Left colon (tissue), 2 donors: ENCODE measurements around the gene CARF. TPM values are rescaled to one million over a fixed set of nuclear protein-coding genes. Genes with fewer than 3 reads are reported as not detected.
"Not testable (repeated sequence)": the region's sequence is repeated elsewhere in the genome, so short reads cannot be mapped to it uniquely, and the experiment has no call there.

Experiments used
- ATAC-seq: fragments of 200-7000 bp; cut with Tn5 transposase; one replicate; pipeline ENCODE4 v1.9.1; 2020; ENCODE audit warnings: mild to moderate bottlenecking, moderate library complexity
- DNase-seq, 2 donors: peaks; one replicate each; pipeline ENCODE4 v3.0.0-alpha.2; 2020
- intact Hi-C, 2 donors: fragments of 100-400 bp; cut with DNase I in 1 of 2; cut with micrococcal nuclease in 1 of 2; formaldehyde crosslinking; loops; one replicate each; pipeline versions ENCODE4 v1.11.2 to v1.14.0; 2022; cut with DNase I, micrococcal nuclease
- total RNA-seq, 2 donors: library from RNA; stranded (reverse); fragmentation: NEBNext Ultra II Directional; extraction: Animal tissue kit (Norgen Biotek cat#: 25700); gene quantifications; one replicate each; pipeline ENCODE4 v1.2.1, GENCODE V29; 2021
- donor health status: DM: no; HTN: no; CAD: no.
- donor health status: DM: yes; HTN: yes; CAD: no.

The CARF gene
- total RNA-seq, 2 donors from 2014 or later: 7.8 to 8.8 TPM

- DNase-seq: no peak
These were observed 20.5 kb downstream of the CARF start for GRCh38 chr2:202932425-202933138.

GRCh38 chr2:202933139-202933510, 21.1 kb downstream of the CARF start:
- ATAC-seq (no peak), DNase-seq (no peak)
- intact Hi-C loops: no loop called here

More at GRCh38 chr2:202932425-202933138, 20.5 kb downstream of the CARF start:
- intact Hi-C loops: no loop called here
- ATAC-seq: no peak

- ATAC-seq (no peak), DNase-seq (no peak)
- intact Hi-C loops: no loop called here
These were observed 21.9 kb downstream of the CARF start for GRCh38 chr2:202933958-202934357.

- no peak for ATAC-seq
- intact Hi-C loops: no loop called here
- DNase-seq: no peak
These were observed 22.4 kb downstream of the CARF start for GRCh38 chr2:202934456-202934855.

- ATAC-seq: no peak
- no peak for DNase-seq
- intact Hi-C loops: no loop called here
These were observed 26.9 kb downstream of the CARF start for GRCh38 chr2:202938960-202939359.

GRCh38 chr2:202941771-202942170, 29.7 kb downstream of the CARF start:
- intact Hi-C loops: no loop called here
- no peak for DNase-seq

GRCh38 chr2:202944408-202944807, 32.3 kb downstream of the CARF start:
- DNase-seq: no peak
- intact Hi-C loops: no loop called here
- no peak for ATAC-seq

More at GRCh38 chr2:202941771-202942170, 29.7 kb downstream of the CARF start:
- no peak for ATAC-seq

GRCh38 chr2:202944816-202945215, 32.7 kb downstream of the CARF start:
- DNase-seq (no peak), ATAC-seq (no peak)
- intact Hi-C loops: no loop called here

- intact Hi-C loops: no loop called here
- DNase-seq: no peak
- no peak for ATAC-seq
These were observed 33.4 kb downstream of the CARF start for GRCh38 chr2:202945497-202945896.

GRCh38 chr2:202949333-202949732, 37.3 kb downstream of the CARF start:
- ATAC-seq, DNase-seq: not testable (repeated sequence)

GRCh38 chr2:202950592-202950991, 38.5 kb downstream of the CARF start:
- no peak for ATAC-seq
- no peak for DNase-seq
- intact Hi-C loops: no loop called here

More at GRCh38 chr2:202949333-202949732, 37.3 kb downstream of the CARF start:
- intact Hi-C loops: not testable (repeated sequence)

- no peak for ATAC-seq
These were observed 48.4 kb downstream of the CARF start for GRCh38 chr2:202960524-202960923.

GRCh38 chr2:202963712-202964111, 51.6 kb downstream of the CARF start:
- intact Hi-C loops: no loop called here

More at GRCh38 chr2:202960524-202960923, 48.4 kb downstream of the CARF start:
- DNase-seq: no peak
- intact Hi-C loops: no loop called here

GRCh38 chr2:202965810-202966460, 53.9 kb downstream of the CARF start:
- DNase-seq (no peak), ATAC-seq (no peak)
- intact Hi-C loops: no loop called here

More at GRCh38 chr2:202963712-202964111, 51.6 kb downstream of the CARF start:
- no peak for DNase-seq
- ATAC-seq: no peak

- DNase-seq, ATAC-seq, intact Hi-C loops: not testable (repeated sequence)
These were observed 57.3 kb downstream of the CARF start for GRCh38 chr2:202969404-202969803.

GRCh38 chr2:202976809-202977208, 64.7 kb downstream of the CARF start:
- intact Hi-C loops: no loop called here
- DNase-seq (no peak), ATAC-seq (no peak)

- intact Hi-C loops: no loop called here
- ATAC-seq (no peak), DNase-seq (no peak)
These were observed 70.9 kb downstream of the CARF start for GRCh38 chr2:202982779-202983491.

GRCh38 chr2:202989749-202990148, 77.7 kb downstream of the CARF start:
- intact Hi-C loops: no loop called here
- no peak for DNase-seq
- ATAC-seq: no peak

GRCh38 chr2:202990501-202990900, 78.4 kb downstream of the CARF start:
- intact Hi-C loops: no loop called here
- ATAC-seq (no peak), DNase-seq (no peak)

GRCh38 chr2:202997113-202997512, 85.0 kb downstream of the CARF start:
- intact Hi-C loops, DNase-seq, ATAC-seq: not testable (repeated sequence)
